Endothelial cell of umbilical vein (primary cell): ENCODE data around the gene ENTREP1.

Experiments used
- CTCF ChIP-seq, 2 donors: IDR thresholded peaks; 1 replicate in 1 of 2; 2 replicates in 1 of 2; pipeline ENCODE4 v1.5.1; 2011; ENCODE audit warnings: low read length in 2 of 2, mild to moderate bottlenecking in 2 of 2, moderate library complexity in 2 of 2, control low read depth in 1 of 2, inconsistent platforms in 1 of 2, low read depth in 1 of 2; ENCODE audit not compliant: insufficient read depth in 1 of 2; ENCODE audit errors: extremely low read depth in 1 of 2
- EZH2 ChIP-seq: IDR thresholded peaks from 2 replicates; pipeline ENCODE4 v1.6.1; 2012; ENCODE audit warnings: borderline replicate concordance, low read depth, mild to moderate bottlenecking, moderate library complexity, low read length, inconsistent platforms; ENCODE audit not compliant: severe bottlenecking
- FOS ChIP-seq: IDR thresholded peaks from 2 replicates; pipeline ENCODE4 v1.6.1; 2011; ENCODE audit warnings: mild to moderate bottlenecking, low read length, moderate library complexity, borderline replicate concordance; ENCODE audit not compliant: insufficient read depth
- GATA2 ChIP-seq: IDR thresholded peaks from 2 replicates; pipeline ENCODE4 v1.7.0; 2011; ENCODE audit warnings: low read depth, mild to moderate bottlenecking, moderate library complexity, mixed read lengths, low read length; ENCODE audit not compliant: insufficient read length, insufficient read depth
- JUN ChIP-seq: IDR thresholded peaks from 2 replicates; pipeline ENCODE4 v1.6.1; 2011; ENCODE audit warnings: borderline replicate concordance, low read depth; ENCODE audit not compliant: insufficient read length, insufficient read depth
- MAX ChIP-seq: IDR thresholded peaks from 2 replicates; pipeline ENCODE4 v1.6.1; 2011; ENCODE audit not compliant: insufficient read depth, insufficient read length
- MYC ChIP-seq: IDR thresholded peaks from one replicate; pipeline ENCODE4 v1.6.1; 2011; ENCODE audit warnings: mild to moderate bottlenecking, low read depth, low read length
- POLR2A ChIP-seq: IDR thresholded peaks from 2 replicates; pipeline ENCODE4 v1.6.1; 2012; ENCODE audit warnings: low read depth, mild to moderate bottlenecking, control low read depth, low read length
- POLR2AphosphoS5 ChIP-seq: IDR thresholded peaks from 2 replicates; pipeline ENCODE4 v1.6.1; 2012; ENCODE audit warnings: low read depth, mild to moderate bottlenecking, control low read depth, low read length, moderate library complexity; ENCODE audit not compliant: insufficient read depth

- no peak for TF ChIP-seq CTCF (IDR thresholded peaks at IDR 0.05; ENCODE audit: extremely low read depth in 1 of 2, insufficient read depth in 1 of 2, low read depth in 1 of 2, low read length in 2 of 2)
- TF ChIP-seq POLR2AphosphoS5, result no peak
- TF ChIP-seq POLR2A, result no peak
- no peak for TF ChIP-seq JUN
- no peak for TF ChIP-seq MYC
- TF ChIP-seq MAX, result no peak
- no peak for TF ChIP-seq EZH2
- no peak for TF ChIP-seq FOS
- TF ChIP-seq GATA2, result no peak
Measured at GRCh38 chr9:69427286-69427685, 102.3 kb downstream of the ENTREP1 start.
